PC-9 (cell line): ENCODE data around the gene ZNF691.

Experiments
- EZH2 ChIP-seq: fragments of 200-600 bp; sonication (generic); IDR thresholded peaks from 2 replicates; pipeline ENCODE4 v1.8.0; 2017; ENCODE audit warnings: antibody characterized with exemption, low read depth
- TF ChIP-seq, protein P1 (sequence below): fragments of 200-600 bp; sonication (generic); conservative IDR thresholded peaks from 2 replicates; pipeline ENCODE4 v1.6.1; 2017; ENCODE audit warnings: mixed run types, antibody characterized with exemption, mild to moderate bottlenecking, moderate library complexity

DNA sequence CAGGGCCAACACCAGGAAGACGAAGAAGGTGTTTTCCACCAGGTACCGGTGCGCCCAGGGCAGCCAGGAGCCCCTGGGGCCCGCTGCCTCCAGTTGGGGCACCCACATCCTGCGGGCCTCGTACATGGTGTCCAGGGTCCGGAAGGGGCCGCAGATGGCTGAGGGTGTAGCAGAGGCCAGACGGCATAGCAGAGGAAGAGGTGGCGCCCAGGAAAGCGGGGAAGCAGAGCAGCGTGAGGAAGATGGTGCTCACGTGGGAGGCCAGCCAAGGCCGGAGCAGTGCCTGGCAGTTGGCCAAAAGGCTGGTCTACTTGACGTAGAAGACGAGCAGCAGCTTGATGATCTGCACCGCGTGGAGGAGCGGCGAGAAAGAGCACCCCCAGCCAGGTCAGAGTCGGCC, 40.4 kb downstream of the ZNF691 start:
- no peak for TF ChIP-seq EZH2
- TF ChIP-seq, protein P1, sequence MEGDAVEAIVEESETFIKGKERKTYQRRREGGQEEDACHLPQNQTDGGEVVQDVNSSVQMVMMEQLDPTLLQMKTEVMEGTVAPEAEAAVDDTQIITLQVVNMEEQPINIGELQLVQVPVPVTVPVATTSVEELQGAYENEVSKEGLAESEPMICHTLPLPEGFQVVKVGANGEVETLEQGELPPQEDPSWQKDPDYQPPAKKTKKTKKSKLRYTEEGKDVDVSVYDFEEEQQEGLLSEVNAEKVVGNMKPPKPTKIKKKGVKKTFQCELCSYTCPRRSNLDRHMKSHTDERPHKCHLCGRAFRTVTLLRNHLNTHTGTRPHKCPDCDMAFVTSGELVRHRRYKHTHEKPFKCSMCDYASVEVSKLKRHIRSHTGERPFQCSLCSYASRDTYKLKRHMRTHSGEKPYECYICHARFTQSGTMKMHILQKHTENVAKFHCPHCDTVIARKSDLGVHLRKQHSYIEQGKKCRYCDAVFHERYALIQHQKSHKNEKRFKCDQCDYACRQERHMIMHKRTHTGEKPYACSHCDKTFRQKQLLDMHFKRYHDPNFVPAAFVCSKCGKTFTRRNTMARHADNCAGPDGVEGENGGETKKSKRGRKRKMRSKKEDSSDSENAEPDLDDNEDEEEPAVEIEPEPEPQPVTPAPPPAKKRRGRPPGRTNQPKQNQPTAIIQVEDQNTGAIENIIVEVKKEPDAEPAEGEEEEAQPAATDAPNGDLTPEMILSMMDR, result no peak
